ENCODE results near the gene ADAM8. TPM values are rescaled to one million over a fixed set of nuclear protein-coding genes. Genes with fewer than 3 reads are reported as not detected.

Gene ADAM8
- total and polyA plus RNA-seq, 2 donors = 8.3 to 19.2 TPM

DNA sequence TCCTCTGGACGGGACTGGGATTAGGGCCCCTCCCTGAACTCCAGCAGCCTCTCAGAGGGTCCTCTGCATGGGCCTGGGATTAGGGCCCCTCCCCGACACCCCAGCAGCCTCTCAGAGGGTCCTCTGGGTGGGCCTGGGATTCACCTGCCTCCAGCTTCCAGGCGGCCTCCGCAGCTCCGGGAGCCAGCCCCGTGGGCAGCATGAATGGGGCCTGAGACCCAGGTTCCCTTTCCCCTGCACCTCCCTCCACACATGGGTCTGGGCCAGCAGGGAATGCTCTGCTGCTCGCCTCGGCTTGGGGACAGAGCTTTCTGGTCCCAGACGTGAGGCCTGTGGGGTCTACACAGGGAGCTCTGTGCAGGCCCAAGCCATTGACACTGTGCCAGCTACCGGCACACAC is 26.5 kb upstream of the ADAM8 start:
- Histone ChIP-seq H3K9me3 (ENCODE audit: control insufficient read depth in 2 of 2, insufficient read depth in 1 of 2, low read length in 1 of 2) (no peaks in the 10 kb centered on the region), H3K4me3 (ENCODE audit: low read length in 2 of 2) (no peak overlapping the region), H3K27me3 (ENCODE audit: control insufficient read depth in 2 of 2, insufficient read depth in 1 of 2, low read length in 1 of 2) (no peaks in the 10 kb centered on the region), H3K27ac (ENCODE audit: low read depth in 1 of 2, low read length in 1 of 2) (no peak overlapping the region), H3K4me1 (ENCODE audit: control insufficient read depth in 2 of 2, insufficient read depth in 2 of 2, low read length in 2 of 2) (peaks cover 3 to 12% of the 10 kb centered on the region in 2 donors), H3K36me3 (ENCODE audit: control insufficient read depth in 2 of 2, insufficient read depth in 2 of 2, low read length in 1 of 2) (peaks cover 19 to 45% of the 10 kb centered on the region in 2 donors)
- 95% methylated on average over 10 of the region's 10 CpGs for WGBS
- no peak for DNase-seq (ENCODE audit: low read depth in 6 of 9, low spot score in 9 of 9)

DNA sequence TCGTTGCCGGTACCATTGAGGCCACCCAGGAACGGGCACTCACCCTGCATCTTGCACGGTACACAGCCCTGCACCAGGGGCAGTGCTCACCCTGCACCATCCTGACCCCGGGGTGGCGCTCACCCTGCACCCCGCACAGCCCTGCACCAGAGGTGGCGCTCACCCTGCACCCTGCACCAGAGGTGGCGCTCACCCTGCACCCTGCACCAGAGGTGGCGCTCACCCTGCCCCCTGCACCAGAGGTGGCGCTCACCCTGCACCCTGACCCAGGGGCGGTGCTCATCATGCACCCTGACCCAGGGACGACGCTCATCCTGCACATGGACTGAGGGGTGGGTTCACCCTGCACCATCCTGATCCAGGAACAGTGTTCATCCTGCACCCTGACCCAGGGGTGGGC is 25.6 kb upstream of the ADAM8 start:
- Histone ChIP-seq H3K27ac (ENCODE audit: low read depth in 1 of 2, low read length in 1 of 2) (no peak overlapping the region), H3K4me3 (ENCODE audit: low read length in 2 of 2) (no peak overlapping the region), H3K36me3 (ENCODE audit: control insufficient read depth in 2 of 2, insufficient read depth in 2 of 2, low read length in 1 of 2) (peaks cover 28 to 55% of the 10 kb centered on the region in 2 donors), H3K4me1 (ENCODE audit: control insufficient read depth in 2 of 2, insufficient read depth in 2 of 2, low read length in 2 of 2) (peaks cover 3 to 4% of the 10 kb centered on the region in 2 donors), H3K27me3 (ENCODE audit: control insufficient read depth in 2 of 2, insufficient read depth in 1 of 2, low read length in 1 of 2) (no peaks in the 10 kb centered on the region), H3K9me3 (ENCODE audit: control insufficient read depth in 2 of 2, insufficient read depth in 1 of 2, low read length in 1 of 2) (no peaks in the 10 kb centered on the region)
- DNase-seq (ENCODE audit: low read depth in 6 of 9, low spot score in 9 of 9) = no peak
- WGBS = 99% methylated on average over 14 of the region's 14 CpGs

DNA sequence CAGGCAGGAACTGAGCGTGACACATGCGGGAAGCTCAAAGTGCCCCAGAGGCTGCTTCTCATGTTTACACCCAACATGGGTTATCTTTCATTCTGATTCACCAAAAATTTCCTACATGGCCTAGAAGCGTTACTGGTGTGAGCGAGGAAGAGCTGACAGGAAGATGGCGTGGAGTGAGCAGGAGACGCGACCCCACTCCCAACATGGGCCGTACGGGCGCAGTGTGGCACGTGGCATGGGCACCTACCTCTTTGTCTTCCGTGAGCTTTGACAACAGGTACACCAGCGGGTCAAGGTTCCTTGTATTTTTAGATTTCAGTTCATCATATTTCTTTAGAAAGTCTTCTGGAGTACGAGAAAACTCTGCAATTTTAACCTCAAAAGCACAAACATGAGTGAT is 23.1 kb upstream of the ADAM8 start:
- Histone ChIP-seq H3K36me3 (ENCODE audit: control insufficient read depth in 2 of 2, insufficient read depth in 2 of 2, low read length in 1 of 2) (peaks cover 40 to 80% of the 10 kb centered on the region in 2 donors), H3K9me3 (ENCODE audit: control insufficient read depth in 2 of 2, insufficient read depth in 1 of 2, low read length in 1 of 2) (no peaks in the 10 kb centered on the region), H3K27ac (ENCODE audit: low read depth in 1 of 2, low read length in 1 of 2) (no peak overlapping the region), H3K27me3 (ENCODE audit: control insufficient read depth in 2 of 2, insufficient read depth in 1 of 2, low read length in 1 of 2) (no peaks in the 10 kb centered on the region), H3K4me1 (ENCODE audit: control insufficient read depth in 2 of 2, insufficient read depth in 2 of 2, low read length in 2 of 2) (no peaks in the 10 kb centered on the region), H3K4me3 (ENCODE audit: low read length in 2 of 2) (no peak overlapping the region)
- 97% methylated on average over 14 of the region's 14 CpGs for WGBS
- DNase-seq (ENCODE audit: low read depth in 6 of 9, low spot score in 9 of 9) = no peak

DNA sequence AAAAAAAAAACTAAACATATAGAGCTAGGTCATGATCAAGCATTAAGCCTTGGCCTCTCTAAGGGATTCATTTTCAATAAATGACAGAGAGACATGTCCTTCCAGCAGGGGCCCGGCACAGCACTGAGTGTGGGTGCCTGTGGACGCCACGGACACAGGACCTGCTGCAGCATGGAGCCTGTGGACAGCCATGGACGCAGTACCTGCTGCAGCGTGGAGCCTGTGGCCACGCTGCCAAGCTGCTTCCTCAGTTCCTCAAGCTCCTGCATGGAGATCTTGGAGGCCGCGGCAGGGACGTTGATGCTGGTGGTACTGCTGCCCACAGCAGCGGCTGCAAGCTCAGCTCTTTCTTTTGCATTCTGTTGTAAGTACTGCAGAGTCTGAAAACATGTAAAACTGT is 22.6 kb upstream of the ADAM8 start:
- no peak for DNase-seq (ENCODE audit: low read depth in 6 of 9, low spot score in 9 of 9)
- 93% methylated on average over 10 of the region's 10 CpGs for WGBS
- no peaks in the 10 kb centered on the region for H3K4me1 ChIP-seq (ENCODE audit: control insufficient read depth in 2 of 2, insufficient read depth in 2 of 2, low read length in 2 of 2)

DNA sequence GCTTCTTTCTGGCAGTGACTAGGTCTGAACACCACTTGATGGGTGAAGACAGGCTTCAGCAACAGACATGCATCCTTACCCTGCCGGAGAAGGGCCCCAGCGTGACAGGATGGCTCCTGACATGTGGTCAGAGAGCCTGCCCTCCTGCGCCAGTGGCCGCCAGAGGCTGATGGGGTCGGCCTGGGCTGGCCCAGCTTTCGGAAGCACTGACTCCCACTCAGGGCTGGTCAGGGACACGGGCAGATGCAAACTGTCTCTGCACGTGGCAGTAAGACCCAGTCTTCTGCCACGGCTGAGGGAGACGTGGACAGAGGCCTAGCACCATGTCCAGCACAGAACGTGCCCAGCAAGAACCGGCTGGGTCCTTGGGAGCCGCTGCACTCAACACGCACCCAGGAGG is 21.8 kb upstream of the ADAM8 start:
- Histone ChIP-seq H3K36me3 (ENCODE audit: control insufficient read depth in 2 of 2, insufficient read depth in 2 of 2, low read length in 1 of 2) (peaks cover 53 to 92% of the 10 kb centered on the region in 2 donors), H3K9me3 (ENCODE audit: control insufficient read depth in 2 of 2, insufficient read depth in 1 of 2, low read length in 1 of 2) (no peaks in the 10 kb centered on the region), H3K4me1 (ENCODE audit: control insufficient read depth in 2 of 2, insufficient read depth in 2 of 2, low read length in 2 of 2) (no peaks in the 10 kb centered on the region), H3K27ac (ENCODE audit: low read depth in 1 of 2, low read length in 1 of 2) (no peak overlapping the region), H3K4me3 (ENCODE audit: low read length in 2 of 2) (no peak overlapping the region), H3K27me3 (ENCODE audit: control insufficient read depth in 2 of 2, insufficient read depth in 1 of 2, low read length in 1 of 2) (no peaks in the 10 kb centered on the region)
- no peak for DNase-seq (ENCODE audit: low read depth in 6 of 9, low spot score in 9 of 9)
- WGBS = 94% methylated on average over 14 of the region's 14 CpGs

More for the DNA sequence above, 22.6 kb upstream of the ADAM8 start:
- no peaks in the 10 kb centered on the region for H3K27me3 ChIP-seq (ENCODE audit: control insufficient read depth in 2 of 2, insufficient read depth in 1 of 2, low read length in 1 of 2)
- H3K27ac ChIP-seq (ENCODE audit: low read depth in 1 of 2, low read length in 1 of 2) = no peak overlapping the region
- H3K4me3 ChIP-seq (ENCODE audit: low read length in 2 of 2) = no peak overlapping the region
- H3K36me3 ChIP-seq (ENCODE audit: control insufficient read depth in 2 of 2, insufficient read depth in 2 of 2, low read length in 1 of 2) = peaks cover 45 to 85% of the 10 kb centered on the region in 2 donors
- H3K9me3 ChIP-seq (ENCODE audit: control insufficient read depth in 2 of 2, insufficient read depth in 1 of 2, low read length in 1 of 2) = no peaks in the 10 kb centered on the region

DNA sequence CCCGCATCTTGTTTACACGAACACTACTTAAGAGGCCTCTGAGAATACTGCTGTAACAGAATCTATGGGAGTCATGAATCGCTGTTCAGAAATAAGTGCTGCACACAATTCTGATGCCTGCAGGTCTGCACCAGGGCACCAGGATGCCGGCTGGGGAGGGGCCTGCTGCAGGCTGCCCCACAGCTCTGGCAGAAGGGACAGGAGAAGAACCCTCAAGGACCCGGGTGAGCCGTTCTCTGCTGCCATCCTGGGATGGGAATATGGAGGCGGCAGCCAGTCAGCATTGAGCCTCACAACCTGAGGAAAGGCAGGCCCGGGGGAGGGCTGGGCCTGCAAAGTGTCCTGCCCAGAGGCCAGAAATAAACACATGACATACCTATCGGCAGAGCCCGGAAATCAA is 20.8 kb upstream of the ADAM8 start:
- Histone ChIP-seq H3K27me3 (ENCODE audit: control insufficient read depth in 2 of 2, insufficient read depth in 1 of 2, low read length in 1 of 2) (no peaks in the 10 kb centered on the region), H3K4me3 (ENCODE audit: low read length in 2 of 2) (no peak overlapping the region), H3K36me3 (ENCODE audit: control insufficient read depth in 2 of 2, insufficient read depth in 2 of 2, low read length in 1 of 2) (peaks cover 63 to 94% of the 10 kb centered on the region in 2 donors), H3K27ac (ENCODE audit: low read depth in 1 of 2, low read length in 1 of 2) (no peak overlapping the region), H3K4me1 (ENCODE audit: control insufficient read depth in 2 of 2, insufficient read depth in 2 of 2, low read length in 2 of 2) (no peaks in the 10 kb centered on the region), H3K9me3 (ENCODE audit: control insufficient read depth in 2 of 2, insufficient read depth in 1 of 2, low read length in 1 of 2) (peaks cover 0 to 5% of the 10 kb centered on the region in 2 donors)
- 98% methylated on average over 10 of the region's 10 CpGs for WGBS
- DNase-seq (ENCODE audit: low read depth in 6 of 9, low spot score in 9 of 9) = no peak

DNA sequence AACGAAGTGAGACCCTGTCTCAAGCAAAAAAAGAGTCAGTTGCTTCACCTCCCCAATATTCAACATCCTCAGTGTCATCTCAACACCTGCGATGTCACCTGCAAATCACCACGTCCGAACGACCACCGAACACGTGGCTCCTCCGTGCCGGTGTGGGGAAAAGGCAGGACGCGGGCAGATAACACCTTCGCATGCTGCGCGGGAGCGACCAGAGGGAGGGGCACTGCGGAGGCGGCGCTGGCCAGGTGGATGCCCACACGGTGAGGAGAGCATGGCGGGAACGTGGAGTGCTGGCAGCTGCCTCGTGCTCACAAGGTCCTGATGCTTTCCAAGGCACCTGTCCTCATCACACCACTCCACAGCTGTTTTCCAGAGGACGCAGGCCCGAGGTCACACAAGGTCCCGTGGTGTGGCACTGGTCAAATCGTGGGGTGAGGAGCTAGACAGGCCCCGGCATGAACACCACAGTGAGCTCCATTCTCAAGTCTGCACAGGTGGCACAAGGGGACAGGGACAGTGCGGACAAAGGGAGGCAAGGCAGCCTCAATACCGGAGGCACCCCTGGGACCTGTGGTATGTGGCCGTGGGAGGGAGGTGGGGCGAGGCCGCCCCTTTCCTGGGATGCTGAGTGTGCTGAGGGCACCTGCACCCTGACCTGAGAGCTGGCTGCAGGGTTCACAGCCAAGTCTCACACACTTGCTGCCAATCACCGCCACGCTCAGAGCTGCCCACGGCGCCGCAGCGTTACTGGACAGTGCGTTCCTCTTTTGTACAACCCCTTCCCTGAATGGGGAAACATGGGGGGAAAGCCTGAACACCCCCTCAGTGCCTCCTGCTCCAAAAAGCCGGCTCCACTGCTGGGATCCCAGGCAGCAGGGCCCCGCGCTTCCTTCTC is 19.0 kb upstream of the ADAM8 start:
- H3K27me3 ChIP-seq (ENCODE audit: control insufficient read depth in 2 of 2, insufficient read depth in 1 of 2, low read length in 1 of 2) = no peaks in the 10 kb centered on the region
- 97% methylated on average over 42 of the region's 42 CpGs for WGBS
- H3K9me3 ChIP-seq (ENCODE audit: control insufficient read depth in 2 of 2, insufficient read depth in 1 of 2, low read length in 1 of 2) = peaks cover 0 to 5% of the 10 kb centered on the region in 2 donors
- no peak overlapping the region for H3K27ac ChIP-seq (ENCODE audit: low read depth in 1 of 2, low read length in 1 of 2)
- H3K36me3 ChIP-seq (ENCODE audit: control insufficient read depth in 2 of 2, insufficient read depth in 2 of 2, low read length in 1 of 2) = peaks cover 70 to 91% of the 10 kb centered on the region in 2 donors
- H3K4me1 ChIP-seq (ENCODE audit: control insufficient read depth in 2 of 2, insufficient read depth in 2 of 2, low read length in 2 of 2) = no peaks in the 10 kb centered on the region
- no peak overlapping the region for H3K4me3 ChIP-seq (ENCODE audit: low read length in 2 of 2)
- DNase-seq (ENCODE audit: low read depth in 6 of 9, low spot score in 9 of 9) = no peak

DNA sequence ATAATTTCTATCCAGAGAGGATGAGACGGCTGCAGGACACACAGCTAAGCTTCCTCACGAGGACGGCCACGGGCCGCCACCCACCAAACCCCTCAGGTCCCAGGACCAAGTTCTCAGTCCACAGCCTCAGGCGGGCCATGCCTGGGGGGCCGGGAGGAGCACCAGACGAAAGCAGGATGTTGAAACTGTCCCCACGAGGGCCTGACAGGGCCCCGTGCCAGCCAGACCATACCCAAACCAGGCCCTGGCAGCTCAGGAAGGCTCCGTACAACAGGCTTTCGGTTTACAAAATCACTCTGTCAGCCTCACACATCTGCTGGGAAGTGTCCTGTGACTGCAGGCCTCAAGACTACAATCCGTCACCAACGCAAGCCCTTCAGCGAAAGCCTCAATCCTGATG is 17.5 kb upstream of the ADAM8 start:
- DNase-seq (ENCODE audit: low read depth in 6 of 9, low spot score in 9 of 9) = no peak
- WGBS = 97% methylated on average over 15 of the region's 15 CpGs
- Histone ChIP-seq H3K4me1 (ENCODE audit: control insufficient read depth in 2 of 2, insufficient read depth in 2 of 2, low read length in 2 of 2) (no peaks in the 10 kb centered on the region), H3K27me3 (ENCODE audit: control insufficient read depth in 2 of 2, insufficient read depth in 1 of 2, low read length in 1 of 2) (no peaks in the 10 kb centered on the region), H3K27ac (ENCODE audit: low read depth in 1 of 2, low read length in 1 of 2) (no peak overlapping the region), H3K36me3 (ENCODE audit: control insufficient read depth in 2 of 2, insufficient read depth in 2 of 2, low read length in 1 of 2) (peaks cover 69 to 90% of the 10 kb centered on the region in 2 donors), H3K4me3 (ENCODE audit: low read length in 2 of 2) (no peak overlapping the region), H3K9me3 (ENCODE audit: control insufficient read depth in 2 of 2, insufficient read depth in 1 of 2, low read length in 1 of 2) (peaks cover 0 to 5% of the 10 kb centered on the region in 2 donors)

DNA sequence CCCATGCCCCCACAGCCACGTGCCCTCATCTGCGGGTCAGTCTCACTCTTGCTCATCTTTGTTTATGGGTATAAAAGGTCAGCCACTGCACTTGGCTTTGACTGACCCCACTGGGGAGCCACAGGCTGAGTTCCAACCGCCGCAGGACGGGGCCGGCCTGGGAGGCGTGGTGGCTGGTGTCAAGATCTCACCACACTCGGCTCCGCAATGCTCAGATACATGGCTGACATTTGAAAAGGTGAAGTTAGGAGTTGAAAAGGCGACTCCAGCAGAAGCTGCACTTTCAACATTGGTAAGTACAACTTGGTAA is 17.1 kb upstream of the ADAM8 start:
- peak overlapping the region in 1 of 2 donors; percentile 34 for H3K27ac ChIP-seq (ENCODE audit: low read depth in 1 of 2, low read length in 1 of 2)
- no peaks in the 10 kb centered on the region for H3K27me3 ChIP-seq (ENCODE audit: control insufficient read depth in 2 of 2, insufficient read depth in 1 of 2, low read length in 1 of 2)
- 99% methylated on average over 10 of the region's 10 CpGs for WGBS
- H3K36me3 ChIP-seq (ENCODE audit: control insufficient read depth in 2 of 2, insufficient read depth in 2 of 2, low read length in 1 of 2) = peaks cover 70 to 90% of the 10 kb centered on the region in 2 donors
- H3K4me3 ChIP-seq (ENCODE audit: low read length in 2 of 2) = no peak overlapping the region
- DNase-seq (ENCODE audit: low read depth in 6 of 9, low spot score in 9 of 9) = no peak
- no peaks in the 10 kb centered on the region for H3K4me1 ChIP-seq (ENCODE audit: control insufficient read depth in 2 of 2, insufficient read depth in 2 of 2, low read length in 2 of 2)
- H3K9me3 ChIP-seq (ENCODE audit: control insufficient read depth in 2 of 2, insufficient read depth in 1 of 2, low read length in 1 of 2) = peaks cover 0 to 5% of the 10 kb centered on the region in 2 donors

All from thymus (tissue), 11 donors.